Esophagus squamous epithelium (tissue), 5 donors: Measurements from ENCODE around the gene KIF1B. TPM values are rescaled to one million over a fixed set of nuclear protein-coding genes. Genes with fewer than 3 reads are reported as not detected.
"Not testable (repeated sequence)": the region's sequence is repeated elsewhere in the genome, so short reads cannot be mapped to it uniquely, and the experiment has no call there.

ENCODE experiments used
- DNase-seq: peaks from one replicate; lab custom pipeline; 2025; lab: John Stamatoyannopoulos, UW
- H3K27ac ChIP-seq, 4 donors: fragments of 200-600 bp; sonication (generic); one replicate each; pipeline ENCODE4 v1.5.1; 2016 to 2019; ENCODE audit warnings: mild to moderate bottlenecking in 1 of 4
- H3K27me3 ChIP-seq, 4 donors: fragments of 200-600 bp; sonication (generic); 1 replicate in 3 of 4; 2 replicates in 1 of 4; pipeline versions ENCODE4 v1.5.1 to v1.6.0; 2017 to 2021; ENCODE audit warnings: antibody characterized with exemption in 1 of 4
- H3K36me3 ChIP-seq, 3 donors: fragments of 200-600 bp; sonication (generic); one replicate each; pipeline ENCODE4 v1.5.1; 2016 to 2019
- H3K4me1 ChIP-seq, 3 donors: fragments of 200-600 bp; sonication (generic); one replicate each; pipeline ENCODE4 v1.5.1; 2017 to 2019
- H3K4me3 ChIP-seq, 4 donors: fragments of 200-600 bp; sonication (generic); 1 replicate in 3 of 4; 2 replicates in 1 of 4; pipeline ENCODE4 v1.5.1; 2016 to 2019; ENCODE audit warnings: mild to moderate bottlenecking in 2 of 4, moderate library complexity in 1 of 4
- H3K9me3 ChIP-seq, 3 donors: fragments of 200-600 bp; sonication (generic); one replicate each; pipeline ENCODE4 v1.5.1; 2016 to 2019
- POLR2A ChIP-seq, 4 donors: fragments of 450-650 bp; IDR thresholded peaks; one replicate each; pipeline ENCODE4 v1.6.1; 2017; ENCODE audit warnings: antibody characterized with exemption in 4 of 4, mild to moderate bottlenecking in 4 of 4, moderate library complexity in 3 of 4
- WGBS, 2 donors: methylation state at CpG; one replicate each; pipeline ENCODE4 v1.1.5; 2018; 5-methylcytosine and 5-hydroxymethylcytosine counted together
- intact Hi-C: fragments of 100-400 bp; cut with DNase I; formaldehyde crosslinking; loops from one replicate; pipeline ENCODE4 v1.15.0; 2022
- total RNA-seq, 4 donors: library from RNA; depleted of rRNA; stranded (reverse); fragments of >200 nt; gene quantifications; one replicate each; pipeline ENCODE4 v1.1.0, GENCODE V29; 2016
- TF ChIP-seq, protein P1 (sequence below), 6 experiments: fragments of 450-650 bp in 4 of 6; fragments of 200-600 bp in 2 of 6; sonication (generic) in 2 of 6; IDR thresholded peaks; one replicate each; pipeline ENCODE4 v1.5.1; 2016 to 2019; ENCODE audit warnings: antibody characterized with exemption in 6 of 6, mild to moderate bottlenecking in 4 of 6, moderate library complexity in 4 of 6
- donor health status: DM: yes; HTN: yes; CAD: no.

KIF1B gene
- total RNA-seq, 4 donors from 2014 or later: 27.1 to 40.6 (median 38.1) TPM

DNA sequence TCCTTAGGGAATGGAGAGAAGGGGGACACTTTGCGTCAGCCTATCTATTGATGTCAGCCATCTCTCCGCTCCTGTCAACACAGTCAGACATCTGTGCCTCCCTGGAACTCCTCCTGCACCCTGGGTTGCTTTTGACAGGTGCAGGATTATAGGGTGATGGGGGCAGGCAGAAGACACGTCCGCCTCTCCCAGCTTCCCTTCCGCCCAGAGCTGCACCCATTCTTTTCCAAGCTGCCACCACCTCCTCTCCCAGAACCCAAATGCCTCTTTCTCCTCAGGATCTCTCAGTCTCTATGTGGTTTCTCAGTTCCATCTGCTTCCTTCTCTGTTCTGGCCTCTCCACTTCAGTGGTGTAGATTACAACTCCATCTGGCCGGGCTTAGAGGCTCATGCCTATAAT lies 17.1 kb upstream of the KIF1B start:
- no peak for TF ChIP-seq POLR2A (IDR thresholded peaks at IDR 0.05)
- TF ChIP-seq, protein P1, sequence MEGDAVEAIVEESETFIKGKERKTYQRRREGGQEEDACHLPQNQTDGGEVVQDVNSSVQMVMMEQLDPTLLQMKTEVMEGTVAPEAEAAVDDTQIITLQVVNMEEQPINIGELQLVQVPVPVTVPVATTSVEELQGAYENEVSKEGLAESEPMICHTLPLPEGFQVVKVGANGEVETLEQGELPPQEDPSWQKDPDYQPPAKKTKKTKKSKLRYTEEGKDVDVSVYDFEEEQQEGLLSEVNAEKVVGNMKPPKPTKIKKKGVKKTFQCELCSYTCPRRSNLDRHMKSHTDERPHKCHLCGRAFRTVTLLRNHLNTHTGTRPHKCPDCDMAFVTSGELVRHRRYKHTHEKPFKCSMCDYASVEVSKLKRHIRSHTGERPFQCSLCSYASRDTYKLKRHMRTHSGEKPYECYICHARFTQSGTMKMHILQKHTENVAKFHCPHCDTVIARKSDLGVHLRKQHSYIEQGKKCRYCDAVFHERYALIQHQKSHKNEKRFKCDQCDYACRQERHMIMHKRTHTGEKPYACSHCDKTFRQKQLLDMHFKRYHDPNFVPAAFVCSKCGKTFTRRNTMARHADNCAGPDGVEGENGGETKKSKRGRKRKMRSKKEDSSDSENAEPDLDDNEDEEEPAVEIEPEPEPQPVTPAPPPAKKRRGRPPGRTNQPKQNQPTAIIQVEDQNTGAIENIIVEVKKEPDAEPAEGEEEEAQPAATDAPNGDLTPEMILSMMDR (IDR thresholded peaks at IDR 0.05): no peak

DNA sequence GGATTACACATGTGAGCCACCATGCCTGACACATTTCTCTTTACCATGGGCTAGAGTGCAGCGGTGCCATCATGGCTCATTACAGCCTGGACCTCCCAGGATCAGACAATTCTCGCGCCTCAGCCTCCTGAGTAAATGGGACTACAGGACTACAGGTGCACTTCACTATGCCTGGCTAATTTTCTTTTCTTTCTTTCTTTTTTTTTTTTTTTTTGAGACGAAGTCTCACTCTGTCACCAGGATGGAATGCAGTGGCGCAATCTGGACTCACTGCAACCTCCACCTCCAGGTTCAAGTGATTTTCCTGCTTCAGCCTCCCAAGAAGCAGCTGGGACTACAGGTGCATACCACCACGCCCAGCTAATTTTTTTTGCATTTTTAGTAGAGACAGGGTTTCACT lies 14.8 kb upstream of the KIF1B start:
- no peaks in the 10 kb centered on the region for H3K4me1 ChIP-seq
- no peaks in the 10 kb centered on the region for H3K9me3 ChIP-seq
- H3K27ac ChIP-seq: no peak overlapping the region
- 60 to 84% methylated on average over 6 of the region's 6 CpGs for WGBS, 2 donors
- H3K27me3 ChIP-seq: no peaks in the 10 kb centered on the region
- no peaks in the 10 kb centered on the region for H3K36me3 ChIP-seq
- DNase-seq: no peak
- TF ChIP-seq, protein P1 (IDR thresholded peaks at IDR 0.05): no peak
- TF ChIP-seq POLR2A (IDR thresholded peaks at IDR 0.05): no peak
- intact Hi-C loops: no loop called here
- no peak overlapping the region for H3K4me3 ChIP-seq

More for the DNA sequence above, 17.1 kb upstream of the KIF1B start:
- Histone ChIP-seq H3K27ac (no peak overlapping the region), H3K4me1 (no peaks in the 10 kb centered on the region), H3K4me3 (no peak overlapping the region), H3K27me3 (no peaks in the 10 kb centered on the region), H3K36me3 (no peaks in the 10 kb centered on the region), H3K9me3 (no peaks in the 10 kb centered on the region)
- 71 to 73% methylated on average over 6 of the region's 6 CpGs for WGBS, 2 donors
- intact Hi-C loops: no loop called here
- DNase-seq: no peak

DNA sequence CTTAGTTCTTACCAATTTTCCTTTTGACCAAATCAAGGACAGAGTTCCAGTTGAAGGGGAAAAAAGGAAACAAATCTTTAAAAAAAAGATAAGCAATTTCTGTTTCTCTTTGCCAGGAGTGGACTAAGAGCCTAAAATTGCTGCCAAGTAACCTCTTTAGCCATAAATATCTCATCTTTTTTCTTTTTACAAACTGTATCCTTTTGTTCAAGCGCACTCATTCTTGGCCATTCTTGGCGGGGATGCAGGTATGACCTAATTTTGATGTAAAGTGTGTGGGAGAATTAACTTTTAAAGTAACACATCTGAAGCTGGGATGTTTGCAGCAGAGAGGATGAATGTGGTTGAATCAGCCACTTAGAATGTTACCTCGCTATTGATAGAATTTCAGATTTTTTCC lies 13.4 kb upstream of the KIF1B start:
- intact Hi-C loops: no loop called here
- peaks cover 0 to 12% (median 0%) of the 10 kb centered on the region in 4 donors for H3K27me3 ChIP-seq
- H3K4me1 ChIP-seq: no peaks in the 10 kb centered on the region
- no peak for DNase-seq
- H3K9me3 ChIP-seq: no peaks in the 10 kb centered on the region
- 30 to 43% methylated on average over 3 of the region's 3 CpGs for WGBS, 2 donors
- H3K27ac ChIP-seq: no peak overlapping the region
- no peaks in the 10 kb centered on the region for H3K36me3 ChIP-seq
- no peak for TF ChIP-seq POLR2A (IDR thresholded peaks at IDR 0.05)
- TF ChIP-seq, protein P1 (IDR thresholded peaks at IDR 0.05): no peak
- H3K4me3 ChIP-seq: no peak overlapping the region

DNA sequence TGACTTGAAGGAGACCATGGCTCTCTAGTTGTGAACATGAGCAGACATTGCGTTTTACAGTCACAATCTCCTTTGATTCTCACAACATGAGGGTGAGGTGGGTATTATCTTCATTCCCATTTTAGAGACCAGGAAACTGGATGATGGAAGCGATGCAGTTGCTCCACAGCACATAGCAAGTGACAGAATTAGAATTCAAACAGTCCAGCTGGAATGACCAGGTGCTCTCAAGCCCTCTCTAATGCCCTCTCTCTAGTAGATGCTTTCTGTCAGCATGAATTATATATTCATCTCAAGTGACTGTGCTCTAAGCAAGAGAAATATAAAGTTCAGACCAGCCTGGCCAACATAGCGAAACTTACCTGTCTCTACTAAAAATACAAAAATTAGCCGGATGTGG lies 9.8 kb upstream of the KIF1B start:
- no peak overlapping the region for H3K27ac ChIP-seq
- H3K36me3 ChIP-seq: no peaks in the 10 kb centered on the region
- WGBS, 2 donors: 89 to 91% methylated on average over 4 of the region's 4 CpGs
- DNase-seq: no peak
- no peaks in the 10 kb centered on the region for H3K9me3 ChIP-seq
- intact Hi-C loops: loop anchor here (10.0 kb wide), 1 partner anchor 234 kb away; the partner anchor contains the start of gene CENPS
- H3K4me1 ChIP-seq: no peaks in the 10 kb centered on the region
- H3K4me3 ChIP-seq: no peak overlapping the region
- no peak for TF ChIP-seq POLR2A (IDR thresholded peaks at IDR 0.05)
- TF ChIP-seq, protein P1 (IDR thresholded peaks at IDR 0.05): no peak
- H3K27me3 ChIP-seq: peaks cover 0 to 12% (median 0%) of the 10 kb centered on the region in 4 donors

DNA sequence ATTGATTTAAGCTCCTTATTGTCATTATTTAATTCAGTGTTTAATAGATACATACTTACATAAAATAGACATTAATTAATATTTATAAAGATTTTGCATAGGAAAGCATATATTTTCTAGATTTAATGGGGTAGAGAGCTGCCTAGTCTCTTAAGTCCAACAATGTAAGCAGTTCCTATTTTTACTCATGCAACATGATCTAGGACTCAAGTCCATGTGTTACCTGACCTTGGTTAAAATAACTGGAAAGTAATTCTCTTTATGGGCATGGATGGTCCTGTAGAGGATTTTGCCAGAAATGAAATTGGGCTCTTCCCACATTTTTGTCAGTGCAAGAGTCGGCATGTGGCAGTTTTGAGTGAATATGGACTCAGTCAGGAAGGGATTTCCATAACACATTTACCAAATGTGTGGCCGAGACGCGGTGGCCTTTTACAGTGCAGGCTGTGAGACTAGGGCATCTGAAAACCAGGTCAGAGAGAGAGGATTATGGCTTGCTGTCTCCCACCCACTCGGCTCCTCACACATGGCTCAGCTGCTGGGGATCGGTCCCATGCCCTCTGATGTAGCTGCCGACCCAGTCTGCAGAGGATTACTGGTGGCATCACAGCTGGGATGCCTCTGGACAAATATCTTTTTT lies 6.2 kb upstream of the KIF1B start:
- intact Hi-C loops: loop anchor here (10.0 kb wide), 1 partner anchor 231 kb away; the partner anchor contains the start of gene CENPS
- peaks cover 0 to 12% (median 0%) of the 10 kb centered on the region in 4 donors for H3K27me3 ChIP-seq
- 56 to 75% methylated on average over 7 of the region's 7 CpGs for WGBS, 2 donors
- H3K27ac ChIP-seq: no peak overlapping the region
- no peaks in the 10 kb centered on the region for H3K9me3 ChIP-seq
- TF ChIP-seq, protein P1 (IDR thresholded peaks at IDR 0.05): no peak
- no peak for TF ChIP-seq POLR2A (IDR thresholded peaks at IDR 0.05)
- DNase-seq: no peak
- H3K36me3 ChIP-seq: no peaks in the 10 kb centered on the region
- no peak overlapping the region for H3K4me3 ChIP-seq
- peaks cover 0 to 2% (median 0%) of the 10 kb centered on the region in 3 donors for H3K4me1 ChIP-seq

DNA sequence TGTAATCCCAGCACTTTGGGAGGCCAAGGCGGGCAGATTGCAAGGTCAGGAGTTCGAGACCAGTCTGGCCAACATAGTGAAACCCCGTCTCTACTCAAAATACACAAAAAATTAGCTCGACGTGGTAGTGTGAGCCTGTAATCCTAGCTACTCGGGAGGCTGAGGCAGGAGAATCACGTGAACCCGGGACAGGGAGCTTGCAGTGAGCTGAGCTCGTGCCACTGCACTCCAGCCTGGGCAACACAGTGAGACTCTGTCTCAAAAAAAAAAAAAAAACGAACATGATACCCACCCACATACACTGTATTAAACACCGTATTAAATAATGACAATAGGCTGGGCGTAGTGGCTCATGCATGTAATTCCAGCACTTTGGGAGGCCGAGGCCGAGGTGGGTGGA lies 5.2 kb upstream of the KIF1B start:
- not testable (repeated sequence) for H3K4me3 ChIP-seq, H3K27ac ChIP-seq, DNase-seq, H3K36me3 ChIP-seq, H3K4me1 ChIP-seq, H3K9me3 ChIP-seq
- 77 to 83% methylated on average over 14 of the region's 14 CpGs for WGBS, 2 donors
- H3K27me3 ChIP-seq: peaks cover 0 to 12% (median 0%) of the 10 kb centered on the region in 4 donors
- intact Hi-C loops: loop anchor here (10.0 kb wide), 1 partner anchor 230 kb away; the partner anchor contains the start of gene CENPS
